ENCODE data around the gene SMARCC2. TPM values are rescaled to one million over a fixed set of nuclear protein-coding genes. Genes with fewer than 3 reads are reported as not detected.

SMARCC2 gene
- total and polyA plus RNA-seq, 9 of the 15 experiments (the other 6 are each of a cell fraction or from before 2014, with no cell fraction given), result 11.9 to 86.0 (median 36.6) TPM

- Histone ChIP-seq H3K4me3 (no peak overlapping the region), H4K20me1 (replicated peaks; ENCODE audit: control insufficient read depth, insufficient read depth, low read length) (peaks cover 34% of the 10 kb centered on the region; the same call in 1 of the 2 replicates), H3K27me3 (ENCODE audit: control insufficient read depth in 2 of 2, insufficient read depth in 2 of 2, low read length in 2 of 2) (no peaks in the 10 kb centered on the region), H3K36me3 (ENCODE audit: control insufficient read depth, insufficient read depth, low read length) (peaks cover 71% of the 10 kb centered on the region), H2AFZ (ENCODE audit: low read depth, low read length) (no peak overlapping the region), H3K27ac (ENCODE audit: extremely low read depth, low read depth, low read length) (peak overlapping the region; percentile 39; the same call in 1 of the 3 replicates), H3K79me2 (ENCODE audit: control insufficient read depth, insufficient read depth, low read length) (peaks cover 40% of the 10 kb centered on the region), H3K9ac (ENCODE audit: insufficient read depth in 1 of 2, low read depth in 2 of 2, low read length in 2 of 2) (peak overlapping the region; percentile 72 to 98; a peak in 2 of 4 replicates), H3K9me1 (ENCODE audit: control insufficient read depth, insufficient read depth, low read length) (peaks cover 3% of the 10 kb centered on the region), H3K4me2 (ENCODE audit: insufficient read depth, low read length) (peak overlapping the region; percentile 80; the same call in 1 of the 2 replicates), H3K4me1 (replicated peaks in 1 of 2; ENCODE audit: control insufficient read depth in 2 of 2, insufficient read depth in 2 of 2, low read length in 2 of 2) (peaks cover 17 to 28% of the 10 kb centered on the region in 2 experiments; a peak in 4 of 5 replicates), H3K9me3 (replicated peaks; ENCODE audit: control insufficient read depth, insufficient read depth, low read depth, low read length) (no peaks in the 10 kb centered on the region)
- no peak for DNase-seq (ENCODE audit: extremely low read depth in 1 of 4, low spot score in 3 of 4)
- FAIRE-seq, result no peak
- 93% methylated on average over 11 of the region's 11 CpGs for WGBS (ENCODE audit: insufficient coverage, low coverage, missing lambda C conversion rate)
- no TSS peak for BruUV-seq (replicated peaks)
- ChIA-PET POLR2A (interaction anchor here (0.5 to 8.9 kb wide), 20 partner anchors 8 to 461 kb away, joined by 3 to 124 read pairs (median 6); partner anchors contain the start of genes CNPY2, ESYT1, MYL6B and PA2G4), CTCF (ENCODE audit: low intra/inter-chr PET ratio) (no interaction called here)
- intact Hi-C loops (cut with micrococcal nuclease) (no loop called here), in situ Hi-C loops (cut with MboI) (no loop called here)
- ATAC-seq, result no peak
- TF ChIP-seq POLR2AphosphoS2 (IDR thresholded peaks at IDR 0.05; ENCODE audit: low read length) (peak; percentile 49), SIRT6 (IDR thresholded peaks at IDR 0.05; ENCODE audit: low read depth, low read length) (peak; percentile 12), NFATC3 (IDR thresholded peaks at IDR 0.05) (0 out of 2 replicates have a peak, but pooled peaks have one; percentile 17), RBFOX2 (IDR thresholded peaks at IDR 0.05; ENCODE audit: low read depth, low read length) (peak; percentile 74), PHTF2 (CRISPR knock-in tag; IDR thresholded peaks at IDR 0.05) (no peak), ZNF583 (CRISPR knock-in tag; IDR thresholded peaks at IDR 0.05) (no peak), GMEB1 (CRISPR knock-in tag; IDR thresholded peaks at IDR 0.05) (no peak), SUPT5H (IDR thresholded peaks at IDR 0.05) (peak; percentile 60; the same call in 1 of the 2 replicates), MAZ (CRISPR knock-in tag; conservative IDR thresholded peaks at IDR 0.05 in 1 of 2, IDR thresholded peaks at IDR 0.05 in 1 of 2) (no peak), RBM34 (IDR thresholded peaks at IDR 0.05; ENCODE audit: borderline replicate concordance, insufficient read depth, low read length) (no peak), ELF2 (CRISPR knock-in tag; IDR thresholded peaks at IDR 0.05) (peak; percentile 26; the same call in 1 of the 2 replicates), NCOR1 (IDR thresholded peaks at IDR 0.05) (peak; percentile 15; the same call in 1 of the 2 replicates), BRCA1 (IDR thresholded peaks at IDR 0.05) (no peak), BRCA1 (CRISPR knock-in tag; IDR thresholded peaks at IDR 0.05) (0 out of 2 replicates have a peak, but pooled peaks have one; percentile 24), DIDO1 (tag; IDR thresholded peaks at IDR 0.05; ENCODE audit: low read depth) (no peak), SRSF1 (IDR thresholded peaks at IDR 0.05; ENCODE audit: low read depth, low read length) (no peak)
- TF ChIP-seq, protein P1, sequence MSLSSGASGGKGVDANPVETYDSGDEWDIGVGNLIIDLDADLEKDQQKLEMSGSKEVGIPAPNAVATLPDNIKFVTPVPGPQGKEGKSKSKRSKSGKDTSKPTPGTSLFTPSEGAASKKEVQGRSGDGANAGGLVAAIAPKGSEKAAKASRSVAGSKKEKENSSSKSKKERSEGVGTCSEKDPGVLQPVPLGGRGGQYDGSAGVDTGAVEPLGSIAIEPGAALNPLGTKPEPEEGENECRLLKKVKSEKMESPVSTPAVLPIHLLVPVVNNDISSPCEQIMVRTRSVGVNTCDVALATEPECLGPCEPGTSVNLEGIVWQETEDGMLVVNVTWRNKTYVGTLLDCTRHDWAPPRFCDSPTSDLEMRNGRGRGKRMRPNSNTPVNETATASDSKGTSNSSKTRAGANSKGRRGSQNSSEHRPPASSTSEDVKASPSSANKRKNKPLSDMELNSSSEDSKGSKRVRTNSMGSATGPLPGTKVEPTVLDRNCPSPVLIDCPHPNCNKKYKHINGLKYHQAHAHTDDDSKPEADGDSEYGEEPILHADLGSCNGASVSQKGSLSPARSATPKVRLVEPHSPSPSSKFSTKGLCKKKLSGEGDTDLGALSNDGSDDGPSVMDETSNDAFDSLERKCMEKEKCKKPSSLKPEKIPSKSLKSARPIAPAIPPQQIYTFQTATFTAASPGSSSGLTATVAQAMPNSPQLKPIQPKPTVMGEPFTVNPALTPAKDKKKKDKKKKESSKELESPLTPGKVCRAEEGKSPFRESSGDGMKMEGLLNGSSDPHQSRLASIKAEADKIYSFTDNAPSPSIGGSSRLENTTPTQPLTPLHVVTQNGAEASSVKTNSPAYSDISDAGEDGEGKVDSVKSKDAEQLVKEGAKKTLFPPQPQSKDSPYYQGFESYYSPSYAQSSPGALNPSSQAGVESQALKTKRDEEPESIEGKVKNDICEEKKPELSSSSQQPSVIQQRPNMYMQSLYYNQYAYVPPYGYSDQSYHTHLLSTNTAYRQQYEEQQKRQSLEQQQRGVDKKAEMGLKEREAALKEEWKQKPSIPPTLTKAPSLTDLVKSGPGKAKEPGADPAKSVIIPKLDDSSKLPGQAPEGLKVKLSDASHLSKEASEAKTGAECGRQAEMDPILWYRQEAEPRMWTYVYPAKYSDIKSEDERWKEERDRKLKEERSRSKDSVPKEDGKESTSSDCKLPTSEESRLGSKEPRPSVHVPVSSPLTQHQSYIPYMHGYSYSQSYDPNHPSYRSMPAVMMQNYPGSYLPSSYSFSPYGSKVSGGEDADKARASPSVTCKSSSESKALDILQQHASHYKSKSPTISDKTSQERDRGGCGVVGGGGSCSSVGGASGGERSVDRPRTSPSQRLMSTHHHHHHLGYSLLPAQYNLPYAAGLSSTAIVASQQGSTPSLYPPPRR (CRISPR knock-in tag; IDR thresholded peaks at IDR 0.05; ENCODE audit: borderline replicate concordance), result 0 out of 2 replicates have a peak, but pooled peaks have one; percentile 30
These were observed 28.2 kb downstream of the SMARCC2 start for GRCh38 chr12:56160894-56161689.

All from K562 (cell line).